KOPT-K1 (cell line): ENCODE data around the gene UBE2F.

Experiments used
- H3K27ac ChIP-seq: fragments of 200-600 bp; sonication (generic); 2 replicates; pipeline ENCODE4 v1.5.1; 2016; ENCODE audit warnings: antibody characterized with exemption, mild to moderate bottlenecking, low read depth, low read length; ENCODE audit not compliant: poor library complexity, severe bottlenecking
- H3K36me3 ChIP-seq: fragments of 200-600 bp; sonication (generic); 2 replicates; pipeline ENCODE4 v1.5.1; 2017; ENCODE audit warnings: antibody characterized with exemption, mild to moderate bottlenecking, low read length, moderate library complexity; ENCODE audit not compliant: insufficient read depth
- H3K9me3 ChIP-seq: fragments of 200-600 bp; sonication (generic); 2 replicates; pipeline ENCODE4 v1.5.1; 2017; ENCODE audit warnings: antibody characterized with exemption, low read length, mild to moderate bottlenecking; ENCODE audit not compliant: insufficient read depth, poor library complexity, severe bottlenecking

UBE2F gene

GRCh38 chr2:238075397-238075796, 108.6 kb downstream of the UBE2F start:
- H3K27ac ChIP-seq, result no peak overlapping the region
- peaks cover 14% of the 10 kb centered on the region for H3K9me3 ChIP-seq
- peaks cover 80% of the 10 kb centered on the region for H3K36me3 ChIP-seq

GRCh38 chr2:238077292-238077691, 110.5 kb downstream of the UBE2F start:
- H3K9me3 ChIP-seq, result peaks cover 9% of the 10 kb centered on the region
- H3K36me3 ChIP-seq, result peaks cover 80% of the 10 kb centered on the region
- no peak overlapping the region for H3K27ac ChIP-seq

- Histone ChIP-seq H3K9me3 (no peaks in the 10 kb centered on the region), H3K27ac (no peak overlapping the region), H3K36me3 (peaks cover 77% of the 10 kb centered on the region)
Measured at GRCh38 chr2:238079874-238080327, 113.1 kb downstream of the UBE2F start.

- Histone ChIP-seq H3K27ac (no peak overlapping the region), H3K9me3 (no peaks in the 10 kb centered on the region), H3K36me3 (peaks cover 79% of the 10 kb centered on the region)
Measured at GRCh38 chr2:238080518-238080917, 113.7 kb downstream of the UBE2F start.

GRCh38 chr2:238081150-238081549, 114.3 kb downstream of the UBE2F start:
- Histone ChIP-seq H3K27ac (no peak overlapping the region), H3K9me3 (no peaks in the 10 kb centered on the region), H3K36me3 (peaks cover 79% of the 10 kb centered on the region)

- H3K9me3 ChIP-seq, result no peaks in the 10 kb centered on the region
- peaks cover 79% of the 10 kb centered on the region for H3K36me3 ChIP-seq
Measured at GRCh38 chr2:238081561-238081960, 114.7 kb downstream of the UBE2F start.

GRCh38 chr2:238082151-238082550, 115.3 kb downstream of the UBE2F start:
- H3K27ac ChIP-seq, result no peak overlapping the region
- H3K9me3 ChIP-seq, result no peaks in the 10 kb centered on the region
- peaks cover 81% of the 10 kb centered on the region for H3K36me3 ChIP-seq

More at GRCh38 chr2:238081561-238081960, 114.7 kb downstream of the UBE2F start:
- no peak overlapping the region for H3K27ac ChIP-seq

GRCh38 chr2:238082827-238083226, 116.0 kb downstream of the UBE2F start:
- Histone ChIP-seq H3K9me3 (no peaks in the 10 kb centered on the region), H3K36me3 (peaks cover 81% of the 10 kb centered on the region), H3K27ac (no peak overlapping the region)

GRCh38 chr2:238083919-238084318, 117.1 kb downstream of the UBE2F start:
- H3K36me3 ChIP-seq, result peaks cover 89% of the 10 kb centered on the region
- no peaks in the 10 kb centered on the region for H3K9me3 ChIP-seq
- H3K27ac ChIP-seq, result no peak overlapping the region

GRCh38 chr2:238084761-238085160, 117.9 kb downstream of the UBE2F start:
- Histone ChIP-seq H3K9me3 (no peaks in the 10 kb centered on the region), H3K27ac (no peak overlapping the region), H3K36me3 (peaks cover 82% of the 10 kb centered on the region)

GRCh38 chr2:238085899-238086298, 119.1 kb downstream of the UBE2F start:
- Histone ChIP-seq H3K9me3 (no peaks in the 10 kb centered on the region), H3K27ac (no peak overlapping the region), H3K36me3 (peaks cover 75% of the 10 kb centered on the region)

GRCh38 chr2:238087211-238087610, 120.4 kb downstream of the UBE2F start:
- Histone ChIP-seq H3K36me3 (peaks cover 75% of the 10 kb centered on the region), H3K9me3 (no peaks in the 10 kb centered on the region), H3K27ac (no peak overlapping the region)

- no peak overlapping the region for H3K27ac ChIP-seq
- no peaks in the 10 kb centered on the region for H3K9me3 ChIP-seq
- peaks cover 72% of the 10 kb centered on the region for H3K36me3 ChIP-seq
Measured at GRCh38 chr2:238090887-238091286, 124.1 kb downstream of the UBE2F start.

- Histone ChIP-seq H3K27ac (no peak overlapping the region), H3K9me3 (no peaks in the 10 kb centered on the region), H3K36me3 (peaks cover 72% of the 10 kb centered on the region)
Measured at GRCh38 chr2:238091436-238092060, 124.7 kb downstream of the UBE2F start.
